ENCODE data around the gene MRPL43. TPM values are rescaled to one million over a fixed set of nuclear protein-coding genes. Genes with fewer than 3 reads are reported as not detected.

Gene MRPL43
- total and polyA plus RNA-seq, 9 of the 15 experiments (the other 6 are each of a cell fraction or from before 2014, with no cell fraction given): 15.1 to 63.7 (median 37.2) TPM

- no peak for TF ChIP-seq PBX2 (CRISPR knock-in tag; IDR thresholded peaks at IDR 0.05; ENCODE audit: low read depth)
- TF ChIP-seq PBX2 (tag; conservative IDR thresholded peaks at IDR 0.05; ENCODE audit: low read depth): no peak
These were observed 9.9 kb downstream of the MRPL43 start (continued) for GRCh38 chr10:100977436-100977835.

DNA sequence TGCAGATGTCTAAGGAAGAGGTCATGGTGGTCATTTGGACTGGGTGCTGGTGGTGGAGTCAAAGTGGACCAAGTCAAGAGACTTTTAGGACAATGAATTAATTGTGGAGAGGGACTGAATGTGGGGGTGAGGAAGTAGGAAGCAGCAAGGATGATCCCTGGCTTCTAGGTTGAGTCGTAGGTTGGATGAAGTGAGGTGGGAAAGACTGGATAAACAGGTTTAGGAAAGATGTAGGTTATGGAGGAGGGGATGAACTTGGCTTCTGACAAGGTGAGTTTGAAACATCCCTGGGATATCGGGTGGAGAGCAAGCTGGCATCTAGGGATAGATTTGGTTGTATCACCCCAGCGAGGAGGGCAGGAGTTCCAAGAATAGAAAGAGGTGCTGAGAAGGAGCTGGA is 10.4 kb downstream of the MRPL43 start:
- Histone ChIP-seq H3K9me1 (ENCODE audit: control insufficient read depth, insufficient read depth, low read length) (no peaks in the 10 kb centered on the region), H3K27ac (ENCODE audit: extremely low read depth, low read depth, low read length) (no peak overlapping the region), H3K4me1 (replicated peaks in 1 of 2; ENCODE audit: control insufficient read depth in 2 of 2, insufficient read depth in 2 of 2, low read length in 2 of 2) (peaks cover 0 to 4% of the 10 kb centered on the region in 2 experiments; a peak in 2 of 5 replicates), H3K9me3 (replicated peaks; ENCODE audit: control insufficient read depth, insufficient read depth, low read depth, low read length) (no peaks in the 10 kb centered on the region), H3K4me2 (ENCODE audit: insufficient read depth, low read length) (no peak overlapping the region), H3K79me2 (ENCODE audit: control insufficient read depth, insufficient read depth, low read length) (no peaks in the 10 kb centered on the region), H3K27me3 (ENCODE audit: control insufficient read depth in 2 of 2, insufficient read depth in 2 of 2, low read length in 2 of 2) (no peaks in the 10 kb centered on the region), H3K9ac (ENCODE audit: insufficient read depth in 1 of 2, low read depth in 2 of 2, low read length in 2 of 2) (no peak overlapping the region), H4K20me1 (replicated peaks; ENCODE audit: control insufficient read depth, insufficient read depth, low read length) (no peaks in the 10 kb centered on the region; the same call in 1 of the 2 replicates), H3K36me3 (ENCODE audit: control insufficient read depth, insufficient read depth, low read length) (peaks cover 10% of the 10 kb centered on the region; the same call in 1 of the 3 replicates), H2AFZ (ENCODE audit: low read depth, low read length) (no peak overlapping the region), H3K4me3 (no peak overlapping the region)
- ChIA-PET POLR2A (interaction anchor here (0.6 kb wide), 1 partner anchor 34 kb away, joined by 3 read pairs; no protein-coding TSS in a partner anchor), CTCF (ENCODE audit: low intra/inter-chr PET ratio) (no interaction called here)
- intact Hi-C loops (cut with micrococcal nuclease) (no loop called here), in situ Hi-C loops (cut with MboI) (loop anchor here (25.0 kb wide), 1 partner anchor 1060 kb away; no protein-coding TSS in a partner anchor)
- 12% methylated on average over 3 of the region's 3 CpGs for WGBS (ENCODE audit: insufficient coverage, low coverage, missing lambda C conversion rate)
- DNase-seq (ENCODE audit: extremely low read depth in 1 of 4, low spot score in 3 of 4) (no peak), ATAC-seq (no peak), FAIRE-seq (no peak)
- no peak for TF ChIP-seq PHB (CRISPR knock-in tag; IDR thresholded peaks at IDR 0.05)
- no peak for TF ChIP-seq ZNF586 (CRISPR knock-in tag; conservative IDR thresholded peaks at IDR 0.05)
- TF ChIP-seq, protein P1, sequence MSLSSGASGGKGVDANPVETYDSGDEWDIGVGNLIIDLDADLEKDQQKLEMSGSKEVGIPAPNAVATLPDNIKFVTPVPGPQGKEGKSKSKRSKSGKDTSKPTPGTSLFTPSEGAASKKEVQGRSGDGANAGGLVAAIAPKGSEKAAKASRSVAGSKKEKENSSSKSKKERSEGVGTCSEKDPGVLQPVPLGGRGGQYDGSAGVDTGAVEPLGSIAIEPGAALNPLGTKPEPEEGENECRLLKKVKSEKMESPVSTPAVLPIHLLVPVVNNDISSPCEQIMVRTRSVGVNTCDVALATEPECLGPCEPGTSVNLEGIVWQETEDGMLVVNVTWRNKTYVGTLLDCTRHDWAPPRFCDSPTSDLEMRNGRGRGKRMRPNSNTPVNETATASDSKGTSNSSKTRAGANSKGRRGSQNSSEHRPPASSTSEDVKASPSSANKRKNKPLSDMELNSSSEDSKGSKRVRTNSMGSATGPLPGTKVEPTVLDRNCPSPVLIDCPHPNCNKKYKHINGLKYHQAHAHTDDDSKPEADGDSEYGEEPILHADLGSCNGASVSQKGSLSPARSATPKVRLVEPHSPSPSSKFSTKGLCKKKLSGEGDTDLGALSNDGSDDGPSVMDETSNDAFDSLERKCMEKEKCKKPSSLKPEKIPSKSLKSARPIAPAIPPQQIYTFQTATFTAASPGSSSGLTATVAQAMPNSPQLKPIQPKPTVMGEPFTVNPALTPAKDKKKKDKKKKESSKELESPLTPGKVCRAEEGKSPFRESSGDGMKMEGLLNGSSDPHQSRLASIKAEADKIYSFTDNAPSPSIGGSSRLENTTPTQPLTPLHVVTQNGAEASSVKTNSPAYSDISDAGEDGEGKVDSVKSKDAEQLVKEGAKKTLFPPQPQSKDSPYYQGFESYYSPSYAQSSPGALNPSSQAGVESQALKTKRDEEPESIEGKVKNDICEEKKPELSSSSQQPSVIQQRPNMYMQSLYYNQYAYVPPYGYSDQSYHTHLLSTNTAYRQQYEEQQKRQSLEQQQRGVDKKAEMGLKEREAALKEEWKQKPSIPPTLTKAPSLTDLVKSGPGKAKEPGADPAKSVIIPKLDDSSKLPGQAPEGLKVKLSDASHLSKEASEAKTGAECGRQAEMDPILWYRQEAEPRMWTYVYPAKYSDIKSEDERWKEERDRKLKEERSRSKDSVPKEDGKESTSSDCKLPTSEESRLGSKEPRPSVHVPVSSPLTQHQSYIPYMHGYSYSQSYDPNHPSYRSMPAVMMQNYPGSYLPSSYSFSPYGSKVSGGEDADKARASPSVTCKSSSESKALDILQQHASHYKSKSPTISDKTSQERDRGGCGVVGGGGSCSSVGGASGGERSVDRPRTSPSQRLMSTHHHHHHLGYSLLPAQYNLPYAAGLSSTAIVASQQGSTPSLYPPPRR (CRISPR knock-in tag; IDR thresholded peaks at IDR 0.05; ENCODE audit: borderline replicate concordance): no peak
- TF ChIP-seq MCM5 (IDR thresholded peaks at IDR 0.05; ENCODE audit: low read depth): no peak
- TF ChIP-seq, protein P2, sequence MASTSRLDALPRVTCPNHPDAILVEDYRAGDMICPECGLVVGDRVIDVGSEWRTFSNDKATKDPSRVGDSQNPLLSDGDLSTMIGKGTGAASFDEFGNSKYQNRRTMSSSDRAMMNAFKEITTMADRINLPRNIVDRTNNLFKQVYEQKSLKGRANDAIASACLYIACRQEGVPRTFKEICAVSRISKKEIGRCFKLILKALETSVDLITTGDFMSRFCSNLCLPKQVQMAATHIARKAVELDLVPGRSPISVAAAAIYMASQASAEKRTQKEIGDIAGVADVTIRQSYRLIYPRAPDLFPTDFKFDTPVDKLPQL (IDR thresholded peaks at IDR 0.05; ENCODE audit: extremely low read depth, insufficient read length): no peak
- TF ChIP-seq VEZF1 (CRISPR knock-in tag; IDR thresholded peaks at IDR 0.05): no peak
- no peak for TF ChIP-seq ZNF79 (CRISPR knock-in tag; IDR thresholded peaks at IDR 0.05; ENCODE audit: low read depth)
- no TSS peak for BruUV-seq (replicated peaks)
